Peyer's patch (tissue), 4 donors: ENCODE results near the gene RUFY4.

Experiments used
- POLR2A ChIP-seq, 2 donors: fragments of 450-650 bp; IDR thresholded peaks; one replicate each; pipeline ENCODE4 v1.5.1; 2017; ENCODE audit warnings: antibody characterized with exemption in 2 of 2, mild to moderate bottlenecking in 2 of 2, moderate library complexity in 2 of 2
- TF ChIP-seq, protein P1 (sequence below), 6 experiments: fragments of 450-650 bp in 4 of 6; fragments of 200-600 bp in 2 of 6; sonication (generic) in 1 of 6; IDR thresholded peaks; one replicate each; pipeline ENCODE4 v1.5.1; 2017 to 2019; ENCODE audit warnings: antibody characterized with exemption in 6 of 6, mild to moderate bottlenecking in 3 of 6, moderate library complexity in 1 of 6

- TF ChIP-seq, protein P1, sequence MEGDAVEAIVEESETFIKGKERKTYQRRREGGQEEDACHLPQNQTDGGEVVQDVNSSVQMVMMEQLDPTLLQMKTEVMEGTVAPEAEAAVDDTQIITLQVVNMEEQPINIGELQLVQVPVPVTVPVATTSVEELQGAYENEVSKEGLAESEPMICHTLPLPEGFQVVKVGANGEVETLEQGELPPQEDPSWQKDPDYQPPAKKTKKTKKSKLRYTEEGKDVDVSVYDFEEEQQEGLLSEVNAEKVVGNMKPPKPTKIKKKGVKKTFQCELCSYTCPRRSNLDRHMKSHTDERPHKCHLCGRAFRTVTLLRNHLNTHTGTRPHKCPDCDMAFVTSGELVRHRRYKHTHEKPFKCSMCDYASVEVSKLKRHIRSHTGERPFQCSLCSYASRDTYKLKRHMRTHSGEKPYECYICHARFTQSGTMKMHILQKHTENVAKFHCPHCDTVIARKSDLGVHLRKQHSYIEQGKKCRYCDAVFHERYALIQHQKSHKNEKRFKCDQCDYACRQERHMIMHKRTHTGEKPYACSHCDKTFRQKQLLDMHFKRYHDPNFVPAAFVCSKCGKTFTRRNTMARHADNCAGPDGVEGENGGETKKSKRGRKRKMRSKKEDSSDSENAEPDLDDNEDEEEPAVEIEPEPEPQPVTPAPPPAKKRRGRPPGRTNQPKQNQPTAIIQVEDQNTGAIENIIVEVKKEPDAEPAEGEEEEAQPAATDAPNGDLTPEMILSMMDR (IDR thresholded peaks at IDR 0.05) = no peak
- no peak for TF ChIP-seq POLR2A (IDR thresholded peaks at IDR 0.05)
These were observed 37.2 kb upstream of the RUFY4 start for GRCh38 chr2:218031771-218032257.
